Activated naive CD8-positive, alpha-beta T cell (primary cell): ENCODE data around the gene ZCCHC14.
A peak's percentile ranks its signal among the peaks of the same experiment; 100 is the strongest.

Source experiments
- H3K27ac Mint-ChIP-seq: one replicate; pipeline ENCODE4 v1.8.0; 2021; ENCODE audit warnings: mixed read lengths
- H3K27me3 Mint-ChIP-seq: one replicate; pipeline ENCODE4 v1.8.0; 2021; ENCODE audit warnings: mixed read lengths
- H3K36me3 Mint-ChIP-seq: one replicate; pipeline ENCODE4 v1.8.0; 2021; ENCODE audit warnings: mixed read lengths
- H3K4me1 Mint-ChIP-seq: one replicate; pipeline ENCODE4 v1.8.0; 2021; ENCODE audit warnings: low read depth, mixed read lengths
- H3K4me3 Mint-ChIP-seq: one replicate; pipeline ENCODE4 v1.8.0; 2021; ENCODE audit warnings: mild to moderate bottlenecking, mixed read lengths
- H3K9me3 Mint-ChIP-seq: one replicate; pipeline ENCODE4 v1.8.0; 2021; ENCODE audit warnings: low read depth, mixed read lengths

The ZCCHC14 gene

DNA sequence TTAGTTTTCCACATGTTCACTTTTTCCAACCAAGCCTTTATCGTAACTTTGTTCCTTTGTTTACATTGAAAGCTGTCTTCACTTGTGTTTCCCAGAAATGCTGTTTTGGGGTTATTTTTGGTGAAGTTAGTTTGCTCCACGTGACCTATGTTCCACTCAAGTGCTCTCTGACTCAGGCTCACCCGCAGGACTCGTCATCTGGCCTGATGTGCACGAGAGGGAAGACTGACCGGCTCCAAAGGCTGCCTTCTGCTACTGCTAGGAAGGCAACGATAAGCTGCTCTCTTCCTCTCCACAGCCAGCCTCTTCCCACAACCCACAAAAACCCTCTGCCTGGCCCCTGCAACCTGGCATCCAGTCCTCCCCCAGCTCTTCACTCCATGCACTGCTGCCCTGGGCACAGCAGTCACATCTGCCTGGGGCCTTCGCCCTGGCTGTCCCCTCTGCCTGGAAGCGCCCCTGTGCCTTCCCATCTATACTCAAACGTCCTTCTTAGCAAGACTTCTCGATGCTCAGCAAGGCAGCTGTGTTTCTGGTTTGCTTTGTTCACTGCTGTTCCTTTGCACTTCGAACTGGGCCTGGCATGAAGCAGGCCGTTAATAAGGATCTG, 28.0 kb downstream of the ZCCHC14 start:
- Mint-ChIP-seq H3K9me3 (no peaks in the 10 kb centered on the region), H3K27me3 (no peaks in the 10 kb centered on the region), H3K27ac (peak overlapping the region; percentile 91), H3K4me3 (peak overlapping the region; percentile 76), H3K36me3 (no peaks in the 10 kb centered on the region), H3K4me1 (peaks cover 51% of the 10 kb centered on the region)

DNA sequence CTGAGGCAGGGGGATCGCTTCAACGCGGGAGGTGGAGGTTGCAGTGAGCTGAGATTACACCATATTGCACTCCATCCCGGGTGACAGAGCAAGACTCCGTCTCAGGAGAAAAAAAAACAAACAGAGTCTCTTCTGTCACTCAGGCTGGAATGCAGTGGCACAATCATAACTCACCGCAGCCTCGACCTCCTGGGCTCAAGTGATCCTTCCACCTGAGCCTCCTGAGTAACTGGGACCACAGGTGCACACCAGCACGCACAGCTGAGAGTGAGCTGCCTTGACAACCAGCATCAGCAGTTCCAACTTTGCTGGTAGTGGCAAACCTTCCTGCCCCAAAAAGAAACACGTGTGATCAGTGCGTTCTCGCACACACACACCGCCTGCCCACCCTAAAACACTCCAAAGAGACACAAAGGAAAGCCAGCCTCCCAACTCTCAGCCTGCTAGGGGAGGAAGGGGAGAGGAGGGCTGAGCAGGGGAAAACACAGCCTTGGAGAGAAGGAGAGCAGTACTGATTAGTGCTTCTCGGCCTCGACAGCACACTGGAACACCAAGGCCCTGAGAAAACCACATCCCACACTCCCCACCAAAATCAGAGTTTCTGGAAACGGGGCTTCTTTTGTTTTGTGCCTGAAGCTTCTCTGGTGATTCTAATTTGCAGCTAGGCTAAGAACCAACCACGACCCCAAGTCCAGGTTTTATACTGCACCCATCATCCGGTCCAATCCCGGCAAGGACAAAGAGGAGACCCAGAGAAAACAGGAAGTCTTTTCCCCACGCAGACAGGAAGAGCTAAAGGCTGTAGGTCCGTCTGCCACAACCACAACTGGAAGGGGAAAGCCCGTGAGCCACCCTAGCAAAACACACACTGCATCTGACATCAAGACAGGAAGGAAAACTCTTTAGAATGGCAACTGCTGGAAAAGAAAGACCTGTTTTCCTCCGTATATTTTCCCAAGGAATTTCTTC, 28.8 kb downstream of the ZCCHC14 start:
- H3K27me3 Mint-ChIP-seq = no peaks in the 10 kb centered on the region
- H3K9me3 Mint-ChIP-seq = no peaks in the 10 kb centered on the region
- peaks cover 51% of the 10 kb centered on the region for H3K4me1 Mint-ChIP-seq
- H3K4me3 Mint-ChIP-seq = peak overlapping the region; percentile 76
- peak overlapping the region; percentile 91 for H3K27ac Mint-ChIP-seq
- H3K36me3 Mint-ChIP-seq = no peaks in the 10 kb centered on the region

DNA sequence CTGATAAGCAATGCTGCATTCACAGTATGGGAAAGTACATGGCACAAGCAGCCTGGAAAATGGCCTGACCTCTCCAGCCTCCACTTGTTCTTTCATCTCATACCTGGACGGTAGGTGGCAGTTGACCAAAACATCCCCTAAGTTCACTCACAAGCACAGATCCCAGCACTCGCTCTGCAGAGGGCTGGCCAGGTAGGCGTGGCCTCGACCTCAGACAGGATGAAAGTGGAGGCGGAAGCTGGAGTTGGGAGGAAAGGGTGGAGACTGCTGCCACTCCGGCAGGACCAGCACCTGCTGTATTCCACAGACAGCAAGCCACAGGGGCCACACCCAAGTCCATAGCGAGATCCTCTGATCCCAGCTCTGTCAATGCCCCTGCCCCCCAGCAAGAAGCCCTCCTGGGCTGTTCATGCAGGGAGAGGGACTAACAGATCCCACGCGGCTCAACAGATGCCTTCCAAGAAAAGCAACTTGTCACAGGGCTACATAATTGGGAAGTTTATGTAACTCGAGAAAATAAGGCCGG, 31.3 kb downstream of the ZCCHC14 start:
- Mint-ChIP-seq H3K27ac (no peak overlapping the region), H3K36me3 (peaks cover 2% of the 10 kb centered on the region), H3K27me3 (no peaks in the 10 kb centered on the region), H3K4me1 (peaks cover 60% of the 10 kb centered on the region), H3K9me3 (no peaks in the 10 kb centered on the region), H3K4me3 (no peak overlapping the region)

DNA sequence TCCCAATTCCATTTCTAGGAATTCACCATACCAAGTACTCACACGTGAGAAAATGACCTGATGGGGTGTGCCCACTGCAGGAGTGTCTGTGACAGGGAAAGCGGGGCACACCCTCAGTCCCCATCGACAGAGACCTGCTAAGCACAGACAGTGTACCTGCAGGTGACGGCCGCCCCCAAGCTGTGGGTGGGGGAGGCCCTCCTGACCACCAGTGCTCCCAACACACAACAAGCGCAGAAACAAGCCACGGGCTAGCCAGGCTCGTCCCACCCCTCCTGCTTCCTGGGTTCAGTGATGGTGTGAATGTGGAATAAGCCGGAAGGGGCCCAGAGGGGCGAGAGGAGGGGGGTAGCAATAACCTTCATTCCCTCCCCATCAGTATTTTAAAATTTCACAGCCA, 31.9 kb downstream of the ZCCHC14 start:
- H3K9me3 Mint-ChIP-seq = no peaks in the 10 kb centered on the region
- H3K27me3 Mint-ChIP-seq = no peaks in the 10 kb centered on the region
- H3K4me3 Mint-ChIP-seq = no peak overlapping the region
- peak overlapping the region; percentile 28 for H3K27ac Mint-ChIP-seq
- peaks cover 2% of the 10 kb centered on the region for H3K36me3 Mint-ChIP-seq
- H3K4me1 Mint-ChIP-seq = peaks cover 54% of the 10 kb centered on the region

DNA sequence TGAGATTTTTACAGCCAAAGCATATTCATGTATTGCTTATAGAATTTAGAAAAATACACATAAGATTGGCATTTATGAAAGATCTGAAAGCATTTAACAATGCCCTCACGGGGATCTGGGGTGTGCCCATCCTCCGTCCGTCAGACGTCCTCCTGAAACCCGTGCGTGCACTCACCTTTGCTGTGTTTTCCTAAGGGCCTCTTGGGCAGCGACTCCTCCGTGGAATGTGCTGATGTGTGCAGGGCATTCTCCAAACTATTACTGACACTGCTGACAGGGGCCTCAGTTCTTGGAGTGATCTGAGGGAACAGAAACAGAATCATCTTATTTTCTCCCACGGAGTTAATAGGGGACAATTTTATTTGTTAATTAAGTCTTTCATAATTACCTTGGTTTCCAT, 33.0 kb downstream of the ZCCHC14 start:
- peak overlapping the region; percentile 34 for H3K27ac Mint-ChIP-seq
- peaks cover 45% of the 10 kb centered on the region for H3K4me1 Mint-ChIP-seq
- no peak overlapping the region for H3K4me3 Mint-ChIP-seq
- no peaks in the 10 kb centered on the region for H3K27me3 Mint-ChIP-seq
- H3K9me3 Mint-ChIP-seq = no peaks in the 10 kb centered on the region
- H3K36me3 Mint-ChIP-seq = peaks cover 2% of the 10 kb centered on the region

DNA sequence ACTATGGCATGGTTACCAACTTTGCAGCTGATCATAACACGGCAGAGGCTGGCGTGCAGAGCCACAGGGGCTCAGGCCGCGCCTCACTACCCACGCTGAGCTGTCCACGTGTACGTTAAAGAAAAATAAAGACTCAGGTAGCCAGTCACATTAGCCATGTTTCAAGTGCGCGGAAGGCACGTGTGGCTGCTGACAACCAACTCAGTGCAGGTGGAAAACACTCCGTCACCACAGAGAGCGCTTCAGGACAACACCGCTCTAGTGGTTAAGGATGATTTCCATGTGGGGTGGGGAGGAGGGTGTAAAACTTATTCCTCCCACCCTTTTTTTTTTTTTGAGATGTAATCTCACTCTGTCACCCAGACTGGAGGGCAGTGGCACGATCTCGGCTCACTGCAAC, 33.8 kb downstream of the ZCCHC14 start:
- peaks cover 37% of the 10 kb centered on the region for H3K4me1 Mint-ChIP-seq
- peak overlapping the region; percentile 87 for H3K27ac Mint-ChIP-seq
- H3K4me3 Mint-ChIP-seq = no peak overlapping the region
- peaks cover 2% of the 10 kb centered on the region for H3K36me3 Mint-ChIP-seq
- no peaks in the 10 kb centered on the region for H3K9me3 Mint-ChIP-seq
- H3K27me3 Mint-ChIP-seq = no peaks in the 10 kb centered on the region

DNA sequence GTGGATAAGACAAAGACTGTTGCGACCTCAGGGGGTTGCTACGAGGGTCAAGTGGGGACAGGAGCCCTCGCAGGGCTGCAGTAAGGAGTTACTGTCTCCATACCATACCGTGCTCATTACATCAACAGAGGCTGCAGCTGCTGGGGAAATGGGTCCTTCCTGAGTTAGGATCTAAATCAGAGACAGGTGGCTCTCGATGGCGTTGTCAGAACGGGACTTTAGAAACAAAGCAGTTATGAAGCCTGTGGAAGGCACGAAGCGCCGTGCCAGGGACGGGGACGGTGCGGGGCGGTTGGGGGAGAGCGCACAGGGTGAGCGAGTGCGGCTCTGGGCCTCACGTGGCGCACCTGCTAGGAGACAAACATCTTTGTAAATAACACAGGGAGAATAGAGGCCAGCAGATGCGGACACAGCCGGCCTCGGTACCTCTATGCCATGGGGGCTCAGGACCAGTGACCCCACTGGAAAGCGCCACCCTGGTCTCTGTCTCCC, 34.4 kb downstream of the ZCCHC14 start:
- Mint-ChIP-seq H3K36me3 (peaks cover 2% of the 10 kb centered on the region), H3K4me1 (peaks cover 31% of the 10 kb centered on the region), H3K9me3 (no peaks in the 10 kb centered on the region), H3K27ac (peak overlapping the region; percentile 87), H3K27me3 (no peaks in the 10 kb centered on the region), H3K4me3 (no peak overlapping the region)

DNA sequence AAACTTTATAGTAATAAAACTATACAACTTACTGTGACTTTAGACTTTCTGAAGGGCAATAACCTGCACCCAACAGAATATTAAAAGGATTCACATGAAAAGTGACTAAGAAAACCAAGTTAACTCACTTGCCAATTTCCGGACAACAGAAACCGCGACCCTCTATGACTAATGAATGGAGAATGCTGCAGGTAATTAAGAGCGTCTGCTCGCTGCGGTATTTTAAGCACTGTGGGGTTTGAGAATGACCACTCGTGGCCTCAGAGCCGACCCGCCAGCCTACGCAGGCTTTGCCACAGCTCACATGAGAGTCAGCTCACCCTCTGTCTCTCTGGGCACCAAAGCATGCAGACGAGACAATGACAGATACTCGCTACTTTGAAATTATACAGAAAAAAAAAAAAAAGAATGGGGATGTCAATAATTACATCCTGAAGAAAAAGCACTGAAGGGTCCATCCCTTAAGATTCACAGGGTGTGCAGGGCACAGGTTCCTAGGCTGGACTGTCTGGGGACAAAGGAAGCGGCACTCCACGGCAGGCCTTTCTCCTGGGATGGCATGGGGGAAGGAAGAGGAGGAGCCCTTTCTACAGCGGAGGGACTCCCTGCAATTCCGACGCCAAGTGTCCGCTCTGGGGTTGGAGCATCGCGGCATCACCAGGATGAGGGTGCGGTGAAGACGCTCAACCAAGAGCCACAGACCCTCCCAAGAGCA, 35.0 kb downstream of the ZCCHC14 start:
- Mint-ChIP-seq H3K9me3 (no peaks in the 10 kb centered on the region), H3K4me1 (peaks cover 29% of the 10 kb centered on the region), H3K4me3 (peak overlapping the region; percentile 41), H3K27ac (peak overlapping the region; percentile 84), H3K36me3 (peaks cover 2% of the 10 kb centered on the region), H3K27me3 (no peaks in the 10 kb centered on the region)

DNA sequence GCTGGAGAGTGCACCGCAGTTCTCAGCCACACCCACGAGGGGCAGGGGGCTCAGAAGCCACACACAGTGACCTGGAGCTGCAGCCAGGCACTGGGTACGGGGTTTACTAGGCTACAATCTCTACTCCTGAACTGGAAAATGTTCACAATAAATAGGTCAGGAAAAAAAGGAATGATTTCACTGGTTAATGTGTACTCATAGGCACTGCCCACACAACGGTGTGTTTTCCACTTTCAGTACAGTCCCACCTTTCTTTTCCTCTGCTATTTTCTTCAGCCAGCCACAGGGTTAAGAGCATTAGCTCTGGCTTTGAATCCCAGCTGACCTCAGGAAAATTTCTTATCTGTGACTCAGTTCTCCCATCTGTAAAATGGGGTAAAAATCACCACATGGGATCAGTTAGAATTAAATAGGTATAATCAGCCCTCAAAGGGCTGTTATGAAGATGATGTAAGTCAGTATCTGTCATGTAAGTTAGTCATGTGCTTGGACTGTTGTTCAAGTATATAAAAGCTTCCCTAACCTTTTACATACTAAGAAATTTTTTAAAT, 35.7 kb downstream of the ZCCHC14 start:
- no peaks in the 10 kb centered on the region for H3K27me3 Mint-ChIP-seq
- H3K36me3 Mint-ChIP-seq = peaks cover 2% of the 10 kb centered on the region
- peaks cover 27% of the 10 kb centered on the region for H3K4me1 Mint-ChIP-seq
- peak overlapping the region; percentile 13 for H3K4me3 Mint-ChIP-seq
- H3K9me3 Mint-ChIP-seq = no peaks in the 10 kb centered on the region
- H3K27ac Mint-ChIP-seq = peak overlapping the region; percentile 84

DNA sequence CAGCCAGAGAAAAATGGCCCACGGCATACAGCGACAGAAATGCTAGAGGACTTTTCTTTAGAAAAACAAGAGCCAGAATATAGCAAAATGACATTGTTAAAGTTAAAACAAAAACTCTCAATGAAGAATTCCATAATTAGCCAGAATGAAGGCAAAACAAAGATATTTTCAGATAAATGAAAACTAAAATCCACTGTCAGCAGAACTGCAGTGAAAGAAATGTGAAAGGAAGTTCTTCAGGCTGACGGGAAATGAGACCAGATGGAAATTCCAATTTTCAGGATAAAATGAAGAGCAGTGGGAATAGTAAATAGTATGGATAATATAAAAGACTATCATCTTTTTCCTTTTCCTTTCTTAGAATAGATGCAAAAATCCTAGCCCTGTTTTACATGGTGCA, 38.4 kb downstream of the ZCCHC14 start:
- peaks cover 19% of the 10 kb centered on the region for H3K4me1 Mint-ChIP-seq
- no peaks in the 10 kb centered on the region for H3K9me3 Mint-ChIP-seq
- H3K4me3 Mint-ChIP-seq = no peak overlapping the region
- peak overlapping the region; percentile 46 for H3K27ac Mint-ChIP-seq
- H3K27me3 Mint-ChIP-seq = no peaks in the 10 kb centered on the region
- peaks cover 2% of the 10 kb centered on the region for H3K36me3 Mint-ChIP-seq

DNA sequence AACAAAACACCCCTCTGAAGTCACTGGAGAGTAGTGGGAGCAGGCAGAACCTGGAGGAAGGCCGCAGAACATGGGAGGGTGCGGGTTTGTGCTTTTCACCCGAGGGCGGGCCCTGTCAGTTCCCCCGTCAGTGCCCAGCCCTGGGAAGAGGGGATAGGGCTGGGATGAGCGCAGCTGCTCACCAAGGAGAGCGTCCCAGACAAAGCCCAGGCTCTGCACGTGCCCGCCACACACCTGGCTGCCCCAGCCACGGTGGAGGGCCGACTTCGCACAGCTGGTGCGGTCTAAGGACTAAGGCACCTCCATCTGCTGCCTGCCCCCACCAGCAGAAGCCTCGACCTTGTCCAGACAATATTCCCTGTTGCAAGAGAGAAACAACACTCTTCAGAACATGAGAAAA, 39.5 kb downstream of the ZCCHC14 start:
- Mint-ChIP-seq H3K9me3 (no peaks in the 10 kb centered on the region), H3K36me3 (peaks cover 5% of the 10 kb centered on the region), H3K27me3 (no peaks in the 10 kb centered on the region), H3K4me3 (no peak overlapping the region), H3K4me1 (peaks cover 15% of the 10 kb centered on the region), H3K27ac (no peak overlapping the region)

DNA sequence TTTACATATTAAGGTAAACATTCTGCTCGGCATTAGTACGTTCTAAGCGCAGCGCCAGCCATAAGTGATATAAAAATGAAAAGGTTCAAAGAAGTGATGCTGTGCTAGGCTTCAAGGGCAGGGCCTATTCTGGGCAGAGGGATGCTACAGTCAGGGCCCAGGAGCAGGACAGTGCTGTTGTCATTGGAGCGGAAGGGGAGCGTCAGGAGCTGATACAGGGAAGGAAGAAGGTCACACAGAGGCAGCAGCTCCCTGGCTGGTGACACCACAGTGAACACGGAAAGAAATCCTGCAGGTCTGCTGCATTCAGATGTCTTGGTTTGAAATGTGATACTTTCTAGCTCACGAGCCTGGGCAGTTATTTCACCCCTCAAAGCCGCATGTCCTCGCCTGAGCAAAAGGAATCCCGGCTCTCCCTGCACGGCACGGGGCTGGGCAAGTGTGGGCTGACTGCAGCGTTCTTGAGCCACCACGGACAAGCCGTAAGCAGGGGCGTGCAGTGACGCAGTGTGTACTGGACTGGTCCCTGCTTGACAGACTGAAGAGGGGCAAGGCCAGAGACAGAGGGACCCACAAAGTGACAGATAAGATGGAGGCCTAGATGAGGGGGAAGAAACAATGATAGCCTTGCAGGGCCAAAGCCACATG, 41.1 kb downstream of the ZCCHC14 start:
- Mint-ChIP-seq H3K4me3 (no peak overlapping the region), H3K36me3 (peaks cover 11% of the 10 kb centered on the region), H3K9me3 (no peaks in the 10 kb centered on the region), H3K27ac (no peak overlapping the region), H3K27me3 (no peaks in the 10 kb centered on the region), H3K4me1 (peaks cover 3% of the 10 kb centered on the region)

DNA sequence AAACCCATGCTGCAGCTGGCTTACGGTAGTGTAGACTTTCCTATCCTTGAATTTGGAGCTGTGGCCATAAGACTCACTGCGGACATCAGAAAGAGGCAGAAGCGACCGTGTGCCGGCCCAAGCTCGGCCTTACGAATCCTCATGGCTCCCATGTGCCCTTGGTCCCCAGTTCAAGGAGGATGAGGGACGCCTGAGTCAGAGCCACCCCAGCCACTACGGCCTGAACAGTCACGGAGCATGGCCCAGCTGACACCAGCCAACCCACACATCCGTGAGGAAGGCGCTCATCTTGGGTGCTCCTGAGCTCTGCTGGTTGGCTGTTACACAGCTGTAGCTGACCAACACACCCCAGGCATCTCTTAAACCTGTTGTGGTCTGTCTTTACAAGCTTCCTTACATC, 44.0 kb downstream of the ZCCHC14 start:
- Mint-ChIP-seq H3K9me3 (no peaks in the 10 kb centered on the region), H3K36me3 (peaks cover 23% of the 10 kb centered on the region), H3K4me1 (peaks cover 1% of the 10 kb centered on the region), H3K4me3 (no peak overlapping the region), H3K27me3 (no peaks in the 10 kb centered on the region), H3K27ac (no peak overlapping the region)

DNA sequence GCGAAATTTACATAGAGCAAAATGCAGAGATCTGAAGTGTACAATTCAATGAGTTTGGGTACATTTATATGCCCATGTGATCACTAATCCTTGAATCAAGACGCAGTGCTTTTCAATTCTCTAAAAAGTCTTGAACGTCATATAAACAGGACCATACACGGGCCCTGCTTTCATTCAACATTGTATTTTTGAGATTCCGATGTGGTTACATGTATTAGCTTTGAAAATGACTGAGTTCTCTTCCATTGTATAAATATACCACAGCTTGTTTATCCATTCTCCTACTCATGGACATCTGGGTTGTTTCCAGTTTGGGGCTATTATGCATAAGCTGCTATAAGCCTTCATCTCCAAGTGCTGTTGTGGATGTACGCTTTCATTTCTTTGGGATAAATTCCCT, 45.5 kb downstream of the ZCCHC14 start:
- Mint-ChIP-seq H3K27ac (no peak overlapping the region), H3K27me3 (no peaks in the 10 kb centered on the region), H3K4me3 (no peak overlapping the region)

More for the DNA sequence above, 45.5 kb downstream of the ZCCHC14 start:
- Mint-ChIP-seq H3K4me1 (peaks cover 3% of the 10 kb centered on the region), H3K36me3 (peaks cover 26% of the 10 kb centered on the region), H3K9me3 (no peaks in the 10 kb centered on the region)
